PC-3 (cell line): ENCODE results near the gene PKD1L1.

Source experiments
- EZH2phosphoT487 ChIP-seq: fragments of 300-600 bp; sonication (generic); IDR thresholded peaks from 2 replicates; pipeline ENCODE4 v1.6.1; 2018; ENCODE audit warnings: mild to moderate bottlenecking, antibody characterized with exemption, low read length, borderline replicate concordance
- TF ChIP-seq, protein P1 (sequence below): fragments of 300-600 bp; sonication (generic); conservative IDR thresholded peaks from 2 replicates; pipeline ENCODE4 v1.5.1; 2017; ENCODE audit warnings: antibody characterized with exemption, low read depth, mild to moderate bottlenecking, low read length

GRCh38 chr7:47937711-47938573 is 10.3 kb downstream of the PKD1L1 start:
- TF ChIP-seq, protein P1, sequence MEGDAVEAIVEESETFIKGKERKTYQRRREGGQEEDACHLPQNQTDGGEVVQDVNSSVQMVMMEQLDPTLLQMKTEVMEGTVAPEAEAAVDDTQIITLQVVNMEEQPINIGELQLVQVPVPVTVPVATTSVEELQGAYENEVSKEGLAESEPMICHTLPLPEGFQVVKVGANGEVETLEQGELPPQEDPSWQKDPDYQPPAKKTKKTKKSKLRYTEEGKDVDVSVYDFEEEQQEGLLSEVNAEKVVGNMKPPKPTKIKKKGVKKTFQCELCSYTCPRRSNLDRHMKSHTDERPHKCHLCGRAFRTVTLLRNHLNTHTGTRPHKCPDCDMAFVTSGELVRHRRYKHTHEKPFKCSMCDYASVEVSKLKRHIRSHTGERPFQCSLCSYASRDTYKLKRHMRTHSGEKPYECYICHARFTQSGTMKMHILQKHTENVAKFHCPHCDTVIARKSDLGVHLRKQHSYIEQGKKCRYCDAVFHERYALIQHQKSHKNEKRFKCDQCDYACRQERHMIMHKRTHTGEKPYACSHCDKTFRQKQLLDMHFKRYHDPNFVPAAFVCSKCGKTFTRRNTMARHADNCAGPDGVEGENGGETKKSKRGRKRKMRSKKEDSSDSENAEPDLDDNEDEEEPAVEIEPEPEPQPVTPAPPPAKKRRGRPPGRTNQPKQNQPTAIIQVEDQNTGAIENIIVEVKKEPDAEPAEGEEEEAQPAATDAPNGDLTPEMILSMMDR = no peak
- TF ChIP-seq EZH2phosphoT487 = no peak
